GM12801 (cell line): ENCODE measurements around the gene PIK3CD.

Experiments
- CTCF ChIP-seq: IDR thresholded peaks from one replicate; pipeline ENCODE4 v1.5.1; 2011; ENCODE audit warnings: control low read depth; ENCODE audit not compliant: insufficient read length; ENCODE audit errors: extremely low read depth

Gene PIK3CD

GRCh38 chr1:9732123-9732971 is 80.8 kb downstream of the PIK3CD start:
- TF ChIP-seq CTCF: no peak

- TF ChIP-seq CTCF: no peak
These were observed 81.7 kb downstream of the PIK3CD start for GRCh38 chr1:9733160-9733789.

- TF ChIP-seq CTCF: no peak
These were observed 84.3 kb downstream of the PIK3CD start for GRCh38 chr1:9735800-9736199.

- no peak for TF ChIP-seq CTCF
These were observed 84.7 kb downstream of the PIK3CD start for GRCh38 chr1:9736241-9736640.

GRCh38 chr1:9737057-9737456 is 85.5 kb downstream of the PIK3CD start:
- TF ChIP-seq CTCF: no peak

GRCh38 chr1:9737671-9738070 is 86.1 kb downstream of the PIK3CD start:
- TF ChIP-seq CTCF: no peak

GRCh38 chr1:9744106-9744799 is 92.7 kb downstream of the PIK3CD start:
- TF ChIP-seq CTCF: no peak
